ENCODE results near the gene L1CAM. TPM values are rescaled to one million over a fixed set of nuclear protein-coding genes. Genes with fewer than 3 reads are reported as not detected.

The L1CAM gene
- total RNA-seq, 1 donor from 2014 or later, result 16.6 TPM

DNA sequence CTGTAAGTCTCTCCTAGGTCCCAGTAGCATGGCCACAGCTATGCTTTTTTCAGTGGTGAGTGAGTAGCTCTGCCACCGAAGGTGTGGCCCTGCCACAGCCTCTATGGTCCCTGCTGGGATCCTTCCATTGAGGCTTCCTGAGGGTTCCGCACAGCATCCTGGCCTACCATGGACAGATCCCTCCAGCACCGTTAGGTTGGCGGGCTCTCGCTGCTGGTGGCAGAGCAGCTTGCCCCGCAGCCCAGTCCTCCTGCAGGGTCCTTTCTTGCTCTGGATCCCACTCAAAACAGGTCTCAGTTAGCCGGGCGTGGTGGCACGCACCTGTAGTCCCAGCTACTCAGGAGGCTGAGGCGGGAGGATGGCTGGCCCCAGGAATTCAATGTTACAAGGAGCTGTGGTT lies 53.2 kb downstream of the L1CAM start:
- no peak overlapping the region for H3K4me3 Mint-ChIP-seq (ENCODE audit: unreplicated experiment)
- H3K27ac Mint-ChIP-seq (ENCODE audit: unreplicated experiment), result no peak overlapping the region
- DNase-seq (ENCODE audit: extremely low spot score, unreplicated experiment), result no peak
- no peaks in the 10 kb centered on the region for H3K36me3 Mint-ChIP-seq (ENCODE audit: unreplicated experiment)
- H3K4me1 Mint-ChIP-seq (ENCODE audit: unreplicated experiment), result peaks cover 6% of the 10 kb centered on the region
- TF ChIP-seq, protein P1, sequence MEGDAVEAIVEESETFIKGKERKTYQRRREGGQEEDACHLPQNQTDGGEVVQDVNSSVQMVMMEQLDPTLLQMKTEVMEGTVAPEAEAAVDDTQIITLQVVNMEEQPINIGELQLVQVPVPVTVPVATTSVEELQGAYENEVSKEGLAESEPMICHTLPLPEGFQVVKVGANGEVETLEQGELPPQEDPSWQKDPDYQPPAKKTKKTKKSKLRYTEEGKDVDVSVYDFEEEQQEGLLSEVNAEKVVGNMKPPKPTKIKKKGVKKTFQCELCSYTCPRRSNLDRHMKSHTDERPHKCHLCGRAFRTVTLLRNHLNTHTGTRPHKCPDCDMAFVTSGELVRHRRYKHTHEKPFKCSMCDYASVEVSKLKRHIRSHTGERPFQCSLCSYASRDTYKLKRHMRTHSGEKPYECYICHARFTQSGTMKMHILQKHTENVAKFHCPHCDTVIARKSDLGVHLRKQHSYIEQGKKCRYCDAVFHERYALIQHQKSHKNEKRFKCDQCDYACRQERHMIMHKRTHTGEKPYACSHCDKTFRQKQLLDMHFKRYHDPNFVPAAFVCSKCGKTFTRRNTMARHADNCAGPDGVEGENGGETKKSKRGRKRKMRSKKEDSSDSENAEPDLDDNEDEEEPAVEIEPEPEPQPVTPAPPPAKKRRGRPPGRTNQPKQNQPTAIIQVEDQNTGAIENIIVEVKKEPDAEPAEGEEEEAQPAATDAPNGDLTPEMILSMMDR (IDR thresholded peaks at IDR 0.05), result no peak
- H3K27me3 Mint-ChIP-seq (ENCODE audit: unreplicated experiment), result peaks cover under 1% of the 10 kb centered on the region
- no peaks in the 10 kb centered on the region for H3K9me3 Mint-ChIP-seq (ENCODE audit: unreplicated experiment)

DNA sequence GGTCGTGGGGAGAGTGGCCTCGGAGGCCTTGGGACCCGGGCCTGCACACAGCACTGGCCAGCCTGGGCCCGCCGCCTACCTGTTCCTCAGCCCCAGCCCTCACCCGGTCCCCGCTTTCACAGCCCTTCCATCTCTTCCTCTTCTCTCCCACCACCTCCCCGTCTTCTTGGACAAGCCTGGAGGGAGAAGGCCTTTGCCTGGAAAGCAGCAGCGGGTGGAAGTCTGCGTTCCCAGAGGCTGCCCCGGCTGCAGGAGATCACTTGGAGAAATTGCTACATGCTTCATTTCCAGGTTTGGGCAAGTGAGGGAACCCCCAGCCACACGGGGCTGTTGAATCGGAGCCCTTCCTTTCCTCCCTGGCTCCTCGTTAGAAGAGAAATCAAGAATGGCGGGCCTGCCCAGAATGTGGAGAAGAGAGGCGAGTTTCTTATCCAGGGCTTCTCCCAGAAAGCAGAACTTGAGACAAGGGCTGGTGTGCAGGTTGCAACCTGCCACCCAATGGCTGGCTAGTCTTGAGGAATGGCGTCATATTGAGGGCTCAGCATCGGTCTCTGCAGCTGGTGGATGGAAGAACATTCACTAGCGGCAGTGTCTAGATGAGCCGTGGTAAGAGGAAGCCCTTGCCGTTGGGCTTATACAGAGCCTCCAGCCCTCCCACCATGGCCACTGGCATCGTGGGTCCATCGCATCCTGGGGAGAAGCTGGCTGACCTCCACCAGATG lies 54.4 kb downstream of the L1CAM start:
- TF ChIP-seq, protein P1 (IDR thresholded peaks at IDR 0.05), result no peak
- H3K36me3 Mint-ChIP-seq (ENCODE audit: unreplicated experiment), result no peaks in the 10 kb centered on the region
- peaks cover 11% of the 10 kb centered on the region for H3K9me3 Mint-ChIP-seq (ENCODE audit: unreplicated experiment)
- H3K4me1 Mint-ChIP-seq (ENCODE audit: unreplicated experiment), result peaks cover 7% of the 10 kb centered on the region
- H3K27me3 Mint-ChIP-seq (ENCODE audit: unreplicated experiment), result no peaks in the 10 kb centered on the region
- peak overlapping the region; percentile 40 for H3K4me3 Mint-ChIP-seq (ENCODE audit: unreplicated experiment)
- no peak for DNase-seq (ENCODE audit: extremely low spot score, unreplicated experiment)
- no peak overlapping the region for H3K27ac Mint-ChIP-seq (ENCODE audit: unreplicated experiment)

DNA sequence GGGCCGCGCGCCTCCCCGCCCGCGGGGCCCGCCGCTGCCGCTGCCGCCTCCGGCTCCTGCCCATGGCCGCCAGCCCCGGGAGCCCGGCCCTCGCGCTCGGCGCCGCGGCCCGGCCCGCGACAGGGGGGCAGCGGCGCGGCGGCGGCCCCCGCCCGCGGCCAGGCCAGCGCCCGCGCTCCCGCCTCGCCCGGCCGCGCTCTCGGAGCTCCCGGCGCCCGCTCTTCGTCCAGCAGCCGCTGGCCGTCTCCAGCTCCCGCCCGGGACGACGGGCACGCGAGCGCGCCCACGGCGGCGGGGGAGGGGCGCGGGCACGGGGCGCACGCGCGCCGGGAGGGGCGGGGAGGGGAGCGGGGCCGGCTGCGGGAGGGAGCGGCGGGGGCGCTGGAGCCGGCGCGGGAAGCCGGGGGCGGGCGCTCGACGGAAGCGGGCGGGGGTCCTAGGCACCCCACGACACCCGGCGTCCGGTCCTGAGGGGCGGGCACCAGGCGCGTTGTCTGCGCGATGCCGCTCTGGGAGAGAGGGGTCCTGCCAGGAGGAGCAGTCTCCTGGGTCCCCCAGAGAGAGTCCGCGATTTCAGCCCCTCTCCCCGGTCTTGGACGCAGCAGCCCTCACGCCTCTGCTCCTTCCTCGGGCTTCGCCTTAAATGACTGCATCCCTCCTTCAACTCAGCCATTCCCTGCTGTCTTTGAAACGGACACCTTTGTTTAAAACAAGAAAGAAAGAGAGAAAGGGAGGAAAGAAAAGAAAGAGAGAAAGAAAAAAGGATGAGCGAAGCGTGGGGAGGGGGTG lies 55.1 kb downstream of the L1CAM start:
- no peaks in the 10 kb centered on the region for H3K27me3 Mint-ChIP-seq (ENCODE audit: unreplicated experiment)
- H3K36me3 Mint-ChIP-seq (ENCODE audit: unreplicated experiment), result no peaks in the 10 kb centered on the region
- H3K4me1 Mint-ChIP-seq (ENCODE audit: unreplicated experiment), result peaks cover 7% of the 10 kb centered on the region
- no peak overlapping the region for H3K4me3 Mint-ChIP-seq (ENCODE audit: unreplicated experiment)
- peaks cover 11% of the 10 kb centered on the region for H3K9me3 Mint-ChIP-seq (ENCODE audit: unreplicated experiment)
- DNase-seq (ENCODE audit: extremely low spot score, unreplicated experiment), result no peak
- no peak overlapping the region for H3K27ac Mint-ChIP-seq (ENCODE audit: unreplicated experiment)
- TF ChIP-seq, protein P1 (IDR thresholded peaks at IDR 0.05), result no peak

DNA sequence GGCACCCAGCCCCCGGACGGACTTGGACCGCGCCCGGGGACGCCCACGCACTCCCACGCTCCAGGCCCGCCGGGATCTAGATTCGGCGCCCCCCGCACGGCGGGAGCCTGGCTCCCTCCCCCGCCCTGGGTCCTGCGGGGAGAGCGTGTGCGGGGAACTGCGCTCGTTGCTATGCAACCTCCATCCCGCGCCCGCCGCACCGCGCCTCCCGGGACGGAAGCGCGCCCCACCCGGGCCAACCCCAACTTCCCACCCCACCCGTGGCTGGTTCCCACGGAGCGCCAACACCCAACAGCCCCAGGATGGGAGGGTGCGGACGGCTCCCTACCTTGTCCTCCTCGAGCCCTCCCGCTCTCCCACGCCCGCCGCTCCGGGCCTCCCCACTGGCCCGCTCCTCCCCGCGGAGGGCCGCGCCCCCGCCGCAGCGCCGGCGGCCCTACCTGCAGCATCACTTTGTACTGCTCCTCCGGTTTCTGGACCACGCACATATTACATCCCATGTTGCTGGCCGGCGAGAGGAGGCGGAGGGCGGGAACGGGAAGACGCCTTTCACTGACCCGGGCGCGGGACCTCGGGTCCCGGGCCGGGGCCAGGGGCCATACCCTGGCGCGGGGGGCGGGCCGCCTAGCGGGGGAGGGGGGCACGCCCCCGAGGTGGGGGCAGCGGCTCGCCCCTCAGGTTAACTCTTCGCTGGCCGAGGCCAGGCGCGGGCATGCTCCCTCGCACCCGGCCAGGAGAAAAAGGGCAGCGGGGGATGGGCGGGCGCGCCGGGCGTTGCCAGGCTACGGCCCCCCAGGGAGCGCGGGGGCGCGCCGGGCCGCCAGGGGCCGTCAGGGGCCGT lies 56.0 kb downstream of the L1CAM start, which contains the start of gene PDZD4:
Gene PDZD4 (minus strand): TSS at position 746 of the 841 bp plus-strand sequence. CDS start 246 bp downstream, at position 500.
- Mint-ChIP-seq H3K36me3 (ENCODE audit: unreplicated experiment) (no peaks in the 10 kb centered on the region), H3K4me1 (ENCODE audit: unreplicated experiment) (peaks cover 7% of the 10 kb centered on the region), H3K4me3 (ENCODE audit: unreplicated experiment) (peak within 1 kb of the TSS; percentile 71), H3K9me3 (ENCODE audit: unreplicated experiment) (peaks cover 11% of the 10 kb centered on the region), H3K27me3 (ENCODE audit: unreplicated experiment) (no peaks in the 10 kb centered on the region), H3K27ac (ENCODE audit: unreplicated experiment) (no peak within 1 kb of the TSS)
- TF ChIP-seq, protein P1 (IDR thresholded peaks at IDR 0.05), result no peak
- DNase-seq (ENCODE audit: extremely low spot score, unreplicated experiment), result no peak

Data from osteocyte (in vitro differentiated cells).